ENCODE results near the gene SMIM10L1. TPM values are rescaled to one million over a fixed set of nuclear protein-coding genes. Genes with fewer than 3 reads are reported as not detected.

Gene SMIM10L1
- 9.0 and 9.7 TPM in 2 replicates for total RNA-seq

GRCh38 chr12:11171145-11171968 is at the start of gene SMIM10L1:
Gene SMIM10L1, plus strand, starts transcription at chr12:11171194. Its CDS starts 163 bp downstream, at chr12:11171357.

GRCh38 chr12:11134305-11134704 is 36.7 kb upstream of the SMIM10L1 start, which contains the start of gene TAS2R30:
Gene TAS2R30, minus strand, starts transcription at chr12:11134644. Its CDS starts 400 bp downstream, at chr12:11134244.

GRCh38 chr12:11186837-11187236 is 15.8 kb downstream of the SMIM10L1 start, which contains the start of gene TAS2R42:
Gene TAS2R42, minus strand, starts transcription at chr12:11186937. Its CDS starts 0 bp downstream, at chr12:11186937.

Other genes with a start within 250 kb of the SMIM10L1 start
- not detected in 2 replicates for gene PRH2, start 242.0 kb upstream of the SMIM10L1 start, total RNA-seq
- gene TAS2R14, start 231.9 kb upstream of the SMIM10L1 start, total RNA-seq = 4.9 and 6.8 TPM in 2 replicates
- 6.0 and 6.9 TPM in 2 replicates for gene TAS2R50, start 184.3 kb upstream of the SMIM10L1 start, total RNA-seq
- 7.2 and 8.6 TPM in 2 replicates for gene TAS2R20, start 172.9 kb upstream of the SMIM10L1 start, total RNA-seq
- 9.8 and 13.0 TPM in 2 replicates for gene TAS2R19, start 148.6 kb upstream of the SMIM10L1 start, total RNA-seq
- gene TAS2R31, start 139.8 kb upstream of the SMIM10L1 start, total RNA-seq = 12.5 and 12.6 TPM in 2 replicates
- 6.3 and 9.4 TPM in 2 replicates for gene TAS2R46, start 108.9 kb upstream of the SMIM10L1 start, total RNA-seq
- gene TAS2R43, start 78.9 kb upstream of the SMIM10L1 start, total RNA-seq = 10.2 TPM in 1 of 2 replicates, not detected in the other
- 14.9 and 15.2 TPM in 2 replicates for gene TAS2R30, start 36.5 kb upstream of the SMIM10L1 start, total RNA-seq
- gene TAS2R42, start 15.7 kb downstream of the SMIM10L1 start, total RNA-seq = not detected in 2 replicates
- not detected in 2 replicates for gene PRB3, start 98.5 kb downstream of the SMIM10L1 start, total RNA-seq
- not detected in 2 replicates for gene PRB4, start 139.2 kb downstream of the SMIM10L1 start, total RNA-seq
- gene PRB2, start 224.4 kb downstream of the SMIM10L1 start, total RNA-seq = not detected in 2 replicates